ENCODE data around the gene ITPKC. TPM values are rescaled to one million over a fixed set of nuclear protein-coding genes. Genes with fewer than 3 reads are reported as not detected.
"Not testable (repeated sequence)": the region's sequence is repeated elsewhere in the genome, so short reads cannot be mapped to it uniquely, and the experiment has no call there.

Gene ITPKC
- polyA plus RNA-seq, 3 donors, result 14.6 to 58.3 (median 43.1) TPM

DNA sequence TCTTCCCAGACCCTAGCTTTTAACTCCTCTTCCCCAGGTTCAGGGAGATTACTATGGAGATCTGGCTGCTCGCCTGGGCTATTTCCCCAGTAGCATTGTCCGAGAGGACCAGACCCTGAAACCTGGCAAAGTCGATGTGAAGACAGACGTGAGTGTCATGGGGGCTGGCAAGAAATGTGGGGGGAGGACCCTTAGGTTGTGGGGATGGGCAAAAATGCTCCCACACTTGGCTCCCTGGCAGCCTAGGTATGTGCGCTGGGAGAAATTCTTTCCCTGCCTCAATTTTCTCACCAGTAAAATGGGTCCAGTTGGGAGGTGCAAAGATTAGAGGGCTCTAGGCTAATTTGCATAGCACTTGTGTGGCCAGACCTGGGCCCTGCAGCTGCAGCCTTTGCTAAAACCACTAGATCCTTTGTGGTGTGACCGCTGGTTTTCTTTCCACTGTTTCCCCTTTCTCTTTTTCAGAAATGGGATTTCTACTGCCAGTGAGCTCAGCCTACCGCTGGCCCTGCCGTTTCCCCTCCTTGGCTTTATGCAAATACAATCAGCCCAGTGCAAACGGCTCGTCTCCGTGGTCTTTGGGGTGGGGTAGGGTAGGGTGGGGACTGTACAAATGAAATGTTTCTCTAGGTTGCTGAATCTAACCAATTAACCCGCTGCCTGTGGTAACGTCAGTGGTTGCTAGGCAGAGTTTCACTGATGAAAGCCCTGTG lies 60.2 kb downstream of the ITPKC start:
- 9 to 16% (median 10%) methylated on average over 13 of the region's 13 CpGs for WGBS, 3 donors
- H3K27ac ChIP-seq (ENCODE audit: low read depth, low read length), result peak overlapping the region; percentile 7

DNA sequence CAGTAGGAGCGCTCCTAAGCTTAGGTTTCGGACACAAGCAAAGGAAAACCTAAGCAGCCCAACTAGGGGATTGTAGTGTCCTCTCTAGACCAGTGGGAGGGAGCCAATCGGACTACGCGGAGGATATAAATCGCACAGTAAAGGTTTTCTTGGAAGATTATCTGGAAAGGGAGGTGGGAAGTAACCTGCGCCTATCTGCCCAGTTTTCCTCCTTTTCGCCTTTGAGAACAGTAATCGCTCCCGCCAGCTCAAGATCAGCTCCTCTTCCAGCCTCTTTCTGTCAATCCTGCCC lies 60.7 kb downstream of the ITPKC start:
- 0 to 1% (median 0%) methylated on average over 10 of the region's 10 CpGs for WGBS, 3 donors
- peak overlapping the region; percentile 7 for H3K27ac ChIP-seq (ENCODE audit: low read depth, low read length)

DNA sequence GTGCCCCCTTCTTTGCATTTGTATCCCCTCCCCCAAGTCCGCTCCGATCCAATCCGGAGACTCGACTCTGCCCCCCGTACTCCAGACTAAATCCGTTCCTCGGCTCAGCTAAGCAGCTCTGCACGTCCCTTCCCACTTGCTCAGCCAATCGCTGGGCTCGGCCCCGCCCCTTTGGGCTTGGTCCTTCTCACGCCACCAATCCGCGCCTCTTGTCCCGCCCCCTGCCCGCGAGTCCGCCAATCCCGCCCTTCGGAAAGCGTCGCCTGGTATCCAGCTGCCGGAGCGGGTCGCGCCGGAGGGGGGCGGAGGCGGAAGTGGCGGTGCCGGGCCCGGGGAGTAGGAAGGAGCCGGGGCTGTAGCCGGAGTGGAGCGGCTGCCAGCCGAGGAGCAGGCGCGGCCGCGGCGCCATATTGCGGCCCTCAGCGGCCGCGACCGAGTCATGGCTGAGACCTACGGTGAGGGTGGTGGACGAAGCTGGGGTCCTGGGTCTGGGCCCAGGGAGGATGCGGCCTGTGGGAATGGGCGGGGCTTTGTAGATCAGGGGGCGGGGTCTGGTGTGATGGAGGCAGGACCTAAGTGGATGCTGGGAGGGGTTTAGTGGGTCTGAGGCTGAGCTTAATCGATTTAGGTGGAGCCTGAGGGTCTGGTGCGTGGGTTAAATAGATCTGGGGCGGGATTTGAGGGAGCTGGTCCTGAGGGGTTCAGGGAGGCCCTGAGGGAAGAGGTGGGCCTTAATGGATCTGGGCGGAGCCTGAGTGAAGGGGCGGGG lies 61.2 kb downstream of the ITPKC start, which contains the start of gene RAB4B:
Gene RAB4B, plus strand, starts transcription at position 311 of the 769 bp plus-strand sequence. Its CDS starts 129 bp downstream, at position 440.
- peak within 1 kb of the TSS; percentile 44 for H3K27ac ChIP-seq (ENCODE audit: low read depth, low read length)
- 0 to 1% (median 0%) methylated on average over 56 of the region's 56 CpGs for WGBS, 3 donors

DNA sequence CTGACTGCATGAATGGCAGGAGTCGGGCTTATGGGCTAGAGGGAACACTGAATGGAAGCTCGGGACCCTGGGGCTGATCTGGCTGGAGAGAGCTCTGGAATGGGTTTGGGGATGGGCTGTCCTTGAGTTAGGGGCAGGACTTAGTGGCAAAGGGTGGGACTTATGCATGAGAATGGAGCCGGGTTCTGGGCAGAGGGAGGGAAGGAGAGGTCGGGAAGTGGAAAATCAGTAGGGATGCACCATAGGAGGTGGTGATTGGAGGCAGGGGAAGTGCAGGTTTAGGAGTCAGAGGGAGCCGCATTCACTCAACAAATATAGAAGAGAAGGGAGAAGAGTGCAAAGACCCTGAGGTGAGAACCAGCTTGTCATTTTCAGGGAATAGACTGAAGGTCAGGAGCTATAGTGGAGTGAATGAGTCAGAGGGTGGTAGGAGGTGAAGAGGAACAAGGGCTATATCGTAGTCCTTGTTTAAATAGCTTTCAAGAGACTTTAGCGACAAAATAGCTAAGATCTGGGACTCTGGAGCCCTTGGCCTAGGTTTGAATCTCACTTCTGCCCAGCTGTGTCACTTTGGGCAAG lies 61.9 kb downstream of the ITPKC start:
- no peak overlapping the region for H3K27ac ChIP-seq (ENCODE audit: low read depth, low read length)
- WGBS, 3 donors, result 6 to 12% (median 11%) methylated on average over 7 of the region's 7 CpGs

DNA sequence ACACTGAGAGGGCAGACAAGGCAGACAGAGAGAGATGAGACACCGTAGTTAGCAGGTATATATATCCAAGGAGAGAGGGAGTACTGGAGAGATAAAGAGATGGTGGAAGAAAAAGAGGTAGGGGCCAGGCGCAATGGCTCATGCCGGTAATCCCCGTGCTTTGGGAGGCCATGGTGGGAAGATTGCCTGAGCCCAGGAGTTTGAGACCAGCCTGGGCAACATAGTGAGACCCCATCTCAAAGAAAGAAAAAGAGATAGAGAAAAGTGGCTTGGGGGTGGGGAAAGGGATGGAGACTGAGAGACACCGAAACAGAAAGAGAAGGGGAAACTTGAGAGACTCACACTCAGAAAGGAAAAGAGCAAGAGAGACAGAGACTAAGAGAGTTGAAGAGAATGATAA lies 63.7 kb downstream of the ITPKC start:
- no peak overlapping the region for H3K27ac ChIP-seq (ENCODE audit: low read depth, low read length)
- WGBS, 3 donors, result 96 to 99% (median 98%) methylated on average over 5 of the region's 5 CpGs

DNA sequence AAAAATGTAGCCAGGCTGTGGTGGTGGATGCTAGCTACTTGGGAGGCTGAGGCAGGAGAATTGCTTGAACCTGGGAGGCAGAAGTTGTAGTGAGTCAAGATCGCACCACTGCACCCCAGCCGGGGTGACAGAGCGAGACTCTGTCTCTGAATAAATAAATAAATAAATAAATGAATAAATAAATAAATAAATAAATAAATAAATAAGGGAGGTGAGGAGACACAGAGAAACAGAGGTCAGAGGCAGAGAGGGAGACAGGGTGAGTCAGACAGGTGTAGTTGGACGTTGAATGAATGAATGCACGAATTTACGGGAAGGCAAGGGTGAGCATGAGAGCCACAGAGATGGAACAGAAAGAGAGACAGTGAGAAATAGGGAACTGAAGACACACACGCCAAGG lies 64.2 kb downstream of the ITPKC start:
- no peak overlapping the region for H3K27ac ChIP-seq (ENCODE audit: low read depth, low read length)
- WGBS, 3 donors, result 94 to 95% (median 94%) methylated on average over 7 of the region's 7 CpGs

DNA sequence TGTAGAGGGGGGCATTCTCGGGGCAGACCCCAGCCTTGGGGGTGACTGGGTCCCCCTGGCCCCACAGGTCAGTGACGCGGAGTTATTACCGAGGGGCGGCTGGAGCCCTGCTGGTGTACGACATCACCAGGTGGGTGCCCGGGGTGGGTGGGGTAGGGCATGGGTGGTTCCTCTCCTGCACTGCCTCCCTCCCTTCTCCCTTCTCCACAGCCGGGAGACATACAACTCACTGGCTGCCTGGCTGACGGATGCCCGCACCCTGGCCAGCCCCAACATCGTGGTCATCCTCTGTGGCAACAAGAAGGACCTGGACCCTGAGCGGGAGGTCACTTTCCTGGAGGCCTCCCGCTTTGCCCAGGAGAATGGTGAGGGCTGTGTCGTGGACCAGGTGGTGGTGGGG lies 66.8 kb downstream of the ITPKC start:
- WGBS, 3 donors, result 88 to 93% (median 90%) methylated on average over 14 of the region's 14 CpGs
- H3K27ac ChIP-seq (ENCODE audit: low read depth, low read length), result no peak overlapping the region

DNA sequence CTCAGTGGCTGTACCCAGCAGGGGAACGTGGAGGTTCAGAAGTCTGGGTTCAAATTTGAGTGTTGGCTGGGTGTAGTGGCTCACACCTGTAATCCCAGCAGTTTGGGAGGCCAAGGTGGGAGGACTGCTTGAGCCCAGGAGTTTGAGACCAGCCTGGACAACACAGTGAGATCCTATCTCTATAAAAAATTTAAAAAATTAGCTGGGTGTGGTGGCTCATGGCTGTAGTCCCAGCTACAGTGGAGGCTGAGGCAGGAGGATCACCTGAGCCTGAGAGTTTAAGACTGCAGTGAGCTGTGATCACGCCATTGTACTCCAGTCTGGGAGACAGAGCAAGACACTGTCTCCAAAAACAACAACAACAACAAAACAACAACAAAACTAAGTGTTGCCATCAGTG lies 67.2 kb downstream of the ITPKC start:
- WGBS, 3 donors, result 91 to 100% (median 100%) methylated on average over 2 of the region's 2 CpGs
- H3K27ac ChIP-seq (ENCODE audit: low read depth, low read length), result not testable (repeated sequence)

DNA sequence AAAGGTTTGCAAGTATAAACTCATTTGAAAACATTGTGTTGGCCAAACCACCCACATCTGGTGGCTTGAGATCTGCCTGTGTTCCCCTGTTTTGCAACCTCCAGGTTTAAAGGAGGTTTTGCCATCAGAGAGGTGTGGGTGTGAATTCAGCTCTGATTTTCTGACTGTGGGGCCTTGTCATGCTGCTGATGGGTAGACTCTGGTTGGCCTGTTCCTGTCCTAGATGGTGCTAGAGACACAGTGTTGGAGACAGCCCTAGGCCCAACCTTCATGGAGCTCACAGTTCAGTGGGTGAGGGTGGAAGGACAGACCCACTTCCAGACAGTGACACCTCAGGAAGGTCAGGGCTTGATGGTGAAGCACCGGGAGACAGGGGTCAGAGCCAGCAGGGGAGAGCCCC lies 68.6 kb downstream of the ITPKC start:
- WGBS, 3 donors, result 63 to 92% (median 83%) methylated on average over 1 of the region's 1 CpG
- H3K27ac ChIP-seq (ENCODE audit: low read depth, low read length), result no peak overlapping the region

DNA sequence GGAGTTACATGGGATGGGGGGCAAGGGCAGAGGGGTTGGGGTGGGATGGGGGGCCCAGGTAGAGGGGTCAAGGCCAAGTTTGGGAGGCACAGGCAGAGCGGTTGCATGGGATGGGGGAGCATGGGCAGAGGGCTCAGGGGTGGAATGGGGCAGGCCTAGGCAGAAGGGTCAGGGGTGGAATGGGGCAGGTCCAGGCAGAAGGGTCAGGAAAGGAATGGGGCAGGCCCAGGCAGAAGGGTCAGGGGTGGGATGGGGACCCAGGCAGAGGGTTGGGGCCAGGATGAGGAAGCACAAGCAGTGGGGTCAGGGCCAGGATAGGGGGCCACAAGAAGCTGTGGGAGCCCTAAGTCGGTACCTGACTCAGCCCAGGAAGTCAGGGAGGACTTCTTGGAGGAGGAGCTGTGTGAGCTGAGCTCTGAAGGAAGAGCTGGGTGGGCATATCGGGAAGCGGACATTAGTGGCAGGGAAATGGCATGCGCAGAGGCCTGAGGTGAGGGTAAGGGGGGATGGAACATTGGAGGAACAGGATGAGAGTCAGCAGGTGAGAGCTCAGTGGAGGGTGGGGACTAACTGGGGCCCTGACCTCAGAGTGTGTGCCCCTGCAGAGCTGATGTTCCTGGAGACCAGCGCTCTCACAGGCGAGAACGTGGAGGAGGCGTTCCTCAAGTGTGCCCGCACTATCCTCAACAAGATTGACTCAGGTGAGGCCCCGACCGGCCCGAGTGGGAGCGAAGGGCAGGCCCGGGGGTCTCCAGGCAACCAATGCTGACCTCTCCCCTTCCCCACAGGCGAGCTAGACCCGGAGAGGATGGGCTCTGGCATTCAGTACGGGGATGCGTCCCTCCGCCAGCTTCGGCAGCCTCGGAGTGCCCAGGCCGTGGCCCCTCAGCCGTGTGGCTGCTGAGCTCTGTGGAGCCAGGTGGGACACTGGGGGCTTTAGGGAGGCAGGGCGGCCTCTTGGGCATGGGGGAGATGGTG lies 69.4 kb downstream of the ITPKC start:
- 93 to 95% (median 95%) methylated on average over 25 of the region's 25 CpGs for WGBS, 3 donors
- H3K27ac ChIP-seq (ENCODE audit: low read depth, low read length), result no peak overlapping the region

Other genes starting within 250 kb of the ITPKC start
- gene SHKBP1, start 140.2 kb upstream of the ITPKC start, polyA plus RNA-seq, result 10 to 100 TPM; 35.6 to 67.6 (median 55.1) TPM
- 100 to 1,000 TPM in 2 of 3 donors, 10 to 100 TPM in 1; 35.5 to 125 (median 124) TPM for gene LTBP4, start 115.7 kb upstream of the ITPKC start, polyA plus RNA-seq
- gene NUMBL, start 26.5 kb upstream of the ITPKC start, polyA plus RNA-seq, result 10 to 100 TPM in 2 of 3 donors, 1 to 10 TPM in 1; 7.1 to 30.7 (median 27.2) TPM
- gene COQ8B, start 226 bp upstream of the ITPKC start, polyA plus RNA-seq, result 10 to 100 TPM; 26.2 to 35.5 (median 29.4) TPM
- gene ACTMAP, start 33.4 kb downstream of the ITPKC start, polyA plus RNA-seq, result 1 to 10 TPM; 3.5 to 7.1 (median 5.1) TPM
- 10 to 100 TPM; 21.2 to 44.1 (median 42.8) TPM for gene SNRPA, start 34.1 kb downstream of the ITPKC start, polyA plus RNA-seq
- gene MIA, start 58.4 kb downstream of the ITPKC start, polyA plus RNA-seq, result under 1 TPM in 2 of 3 donors, not detected in 1; 0.61 to 0.67 TPM
- 10 to 100 TPM; 19.6 to 41.4 (median 31.7) TPM for gene RAB4B, start 61.1 kb downstream of the ITPKC start, polyA plus RNA-seq
- gene EGLN2, start 82.1 kb downstream of the ITPKC start, polyA plus RNA-seq, result 100 to 1,000 TPM in 1 of 3 donors, 10 to 100 TPM in 2; 30.5 to 121 (median 93.1) TPM
- under 1 TPM in 2 of 3 donors, not detected in 1; 0.22 to 0.42 TPM for gene CYP2A6, start 133.3 kb downstream of the ITPKC start, polyA plus RNA-seq
- gene CYP2A7, start 165.1 kb downstream of the ITPKC start, polyA plus RNA-seq, result not detected

Measured in adipose tissue (tissue), 3 donors.